ACHN (cell line): Measurements from ENCODE around the gene TRMU.

Source experiments
- DNase-seq: peaks from one replicate; pipeline ENCODE4 v3.0.0-alpha.2; 2015
- in situ Hi-C: cut with HindIII; loops from 2 replicates; pipeline ENCODE4 v1.10.0; 2017; ENCODE audit warnings: low sequenced_read_pairs, low pct_ligation_motif_present, low pct_unique_long_range_greater_than_20kb

Gene TRMU

DNA sequence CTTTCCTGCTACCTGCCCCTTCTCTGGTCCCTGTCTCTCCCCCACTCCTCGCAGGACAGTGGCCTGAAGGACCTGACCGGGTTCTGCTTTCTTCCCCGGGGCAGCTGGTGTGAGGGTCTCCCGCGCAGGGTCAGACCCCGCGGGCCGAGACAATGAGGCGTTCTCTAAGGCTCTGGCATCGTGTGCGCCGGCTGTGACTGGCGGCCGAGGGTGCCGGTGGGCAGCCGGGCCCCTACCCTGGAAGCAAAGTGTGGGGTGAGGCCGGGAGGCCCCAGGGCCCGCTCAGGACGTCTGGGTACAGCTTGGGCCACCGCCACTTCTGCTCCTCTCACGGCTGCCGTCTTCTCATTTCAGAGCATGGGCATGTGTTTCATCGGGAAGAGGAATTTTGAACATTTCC, 16.3 kb downstream of the TRMU start:
- no peak for DNase-seq
- in situ Hi-C loops = no loop called here

DNA sequence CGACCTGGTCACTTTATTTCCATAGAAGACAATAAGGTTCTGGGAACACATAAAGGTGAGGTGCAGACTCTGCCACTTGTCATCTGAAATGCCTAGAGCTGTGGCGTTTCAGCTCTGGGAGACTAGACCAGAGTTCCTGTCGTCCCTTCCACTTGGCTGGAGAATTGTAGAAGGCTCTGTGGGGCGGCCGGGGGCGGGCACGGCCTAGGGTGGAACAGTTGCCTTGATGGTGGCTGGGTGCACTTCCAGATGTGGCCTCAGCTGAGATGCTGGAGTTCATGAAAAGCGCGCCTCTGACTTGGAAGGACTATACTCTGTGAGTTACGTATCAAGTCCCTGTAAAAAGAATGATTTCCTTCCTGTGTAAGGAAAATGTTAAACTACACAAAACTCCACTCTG, 16.8 kb downstream of the TRMU start:
- in situ Hi-C loops = no loop called here

DNA sequence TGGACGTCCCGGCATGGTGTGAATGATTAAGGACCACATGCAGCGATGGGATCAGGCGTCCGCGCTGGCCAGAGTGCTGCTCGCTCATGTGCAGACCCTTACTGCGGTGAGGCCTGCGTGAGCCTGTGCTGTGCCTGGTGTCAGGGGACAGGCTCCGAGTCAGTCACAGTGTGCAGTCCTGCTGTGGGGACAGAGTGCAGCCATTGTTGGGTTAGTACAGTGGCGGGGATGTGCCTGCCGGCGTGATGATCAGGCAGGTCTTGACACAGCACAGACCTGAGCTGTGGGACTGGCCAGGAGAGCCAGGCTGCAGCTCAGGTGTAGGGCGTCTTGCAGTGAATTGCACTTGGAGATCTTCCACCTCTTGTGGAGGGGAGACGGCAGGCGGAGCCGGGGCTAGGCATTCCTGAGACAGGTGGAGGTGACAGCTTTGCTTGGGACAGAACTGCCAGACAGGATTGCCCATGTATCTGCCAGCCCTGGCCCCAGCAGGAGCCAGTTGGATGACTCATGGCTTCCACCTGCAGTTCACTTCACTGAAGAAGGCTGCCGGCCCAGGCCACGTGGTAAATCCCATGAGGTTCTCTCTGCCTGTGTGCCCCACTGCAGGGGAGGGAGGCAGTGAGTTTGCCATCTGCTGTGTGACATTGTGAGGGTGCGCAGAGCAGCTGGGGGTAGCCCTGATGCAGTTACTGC, 17.3 kb downstream of the TRMU start:
- in situ Hi-C loops = no loop called here
- DNase-seq = peak; percentile 78

More for the DNA sequence above, 16.8 kb downstream of the TRMU start:
- DNase-seq = no peak

DNA sequence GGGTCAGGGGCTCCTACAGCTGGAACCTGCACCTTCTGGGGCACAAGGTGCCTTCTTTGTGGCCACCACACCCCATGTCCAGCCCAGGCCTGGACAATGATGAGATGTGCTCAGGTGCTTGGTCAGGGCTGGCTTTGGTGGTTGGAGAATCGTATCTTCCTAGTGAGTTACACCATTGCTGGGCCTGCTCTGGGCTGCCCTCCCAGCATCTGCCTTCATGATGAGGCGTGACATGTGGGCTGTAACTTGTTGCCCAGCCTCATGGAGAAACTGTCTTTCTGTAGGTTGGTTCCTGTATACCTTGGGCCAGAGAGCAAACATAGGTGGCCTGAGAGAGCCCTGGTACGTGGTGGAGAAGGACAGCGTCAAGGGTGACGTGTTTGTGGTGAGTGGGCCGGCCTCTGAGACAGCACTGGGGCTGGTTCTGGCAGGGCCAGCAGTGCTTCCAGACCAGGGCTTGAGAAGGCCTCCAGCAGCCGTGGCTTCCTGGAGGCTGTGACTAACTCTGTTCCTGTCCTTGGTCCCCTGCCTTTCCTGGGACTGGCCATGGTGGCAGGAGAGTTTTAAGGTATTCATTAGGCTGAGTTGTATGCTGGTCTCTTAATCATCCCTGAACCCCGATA, 18.1 kb downstream of the TRMU start:
- in situ Hi-C loops = no loop called here
- DNase-seq = no peak

DNA sequence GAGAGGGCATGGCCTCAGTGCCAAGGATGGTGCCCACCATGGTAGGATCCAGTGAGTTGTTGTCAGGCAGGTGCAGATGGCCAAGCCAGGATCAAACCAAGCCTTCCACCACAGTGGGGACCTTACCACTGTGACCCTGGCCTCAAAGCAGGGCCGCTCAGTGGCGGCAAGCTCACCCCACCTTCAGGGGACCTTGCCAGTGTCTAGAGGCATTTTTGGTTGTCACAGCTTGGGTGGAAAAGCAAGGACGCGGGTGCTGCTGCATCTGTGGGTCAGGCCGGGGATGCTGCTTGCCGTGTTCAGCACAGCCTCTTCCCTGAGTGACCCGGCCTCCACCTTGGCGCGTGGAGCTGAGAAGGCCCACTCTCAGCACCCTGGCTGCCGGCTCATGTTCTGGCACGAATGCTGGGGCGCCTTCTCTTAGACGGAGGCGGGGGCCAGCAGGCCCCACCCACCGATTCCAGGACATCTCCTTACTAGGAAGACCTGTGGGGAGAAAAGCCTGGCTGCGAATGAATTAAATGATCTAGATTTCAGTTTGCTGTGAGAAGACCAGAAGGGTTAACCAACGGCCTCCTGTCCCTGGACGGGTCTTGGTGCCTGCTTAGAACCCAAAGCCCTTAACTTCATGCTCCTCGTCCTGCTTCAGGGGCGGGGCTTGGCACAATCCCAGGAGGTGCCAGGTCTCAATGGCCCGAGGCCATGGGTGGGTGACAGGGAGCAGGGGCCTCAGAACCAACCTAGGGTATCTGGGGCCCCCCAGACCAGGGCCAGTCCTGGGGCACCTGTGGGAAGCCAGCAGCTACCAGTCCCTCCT, 18.9 kb downstream of the TRMU start:
- in situ Hi-C loops = no loop called here

DNA sequence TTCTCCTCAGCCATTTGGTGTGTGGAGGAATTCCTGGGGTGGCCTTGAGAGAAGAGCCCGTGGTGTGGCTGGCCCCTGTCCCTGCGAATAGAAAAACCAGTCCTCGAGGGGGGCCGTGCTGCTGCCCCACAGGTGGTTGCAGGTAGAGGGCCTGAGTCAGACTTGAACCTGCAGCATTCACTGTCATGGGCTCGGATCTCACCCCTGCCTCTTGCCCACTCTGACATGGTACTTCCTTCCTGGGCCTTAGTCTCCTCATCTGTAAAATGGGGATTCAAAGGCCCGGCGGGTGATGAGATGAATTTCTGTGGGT, 19.4 kb downstream of the TRMU start:
- DNase-seq = no peak
- in situ Hi-C loops = no loop called here

More for the DNA sequence above, 18.9 kb downstream of the TRMU start:
- no peak for DNase-seq

DNA sequence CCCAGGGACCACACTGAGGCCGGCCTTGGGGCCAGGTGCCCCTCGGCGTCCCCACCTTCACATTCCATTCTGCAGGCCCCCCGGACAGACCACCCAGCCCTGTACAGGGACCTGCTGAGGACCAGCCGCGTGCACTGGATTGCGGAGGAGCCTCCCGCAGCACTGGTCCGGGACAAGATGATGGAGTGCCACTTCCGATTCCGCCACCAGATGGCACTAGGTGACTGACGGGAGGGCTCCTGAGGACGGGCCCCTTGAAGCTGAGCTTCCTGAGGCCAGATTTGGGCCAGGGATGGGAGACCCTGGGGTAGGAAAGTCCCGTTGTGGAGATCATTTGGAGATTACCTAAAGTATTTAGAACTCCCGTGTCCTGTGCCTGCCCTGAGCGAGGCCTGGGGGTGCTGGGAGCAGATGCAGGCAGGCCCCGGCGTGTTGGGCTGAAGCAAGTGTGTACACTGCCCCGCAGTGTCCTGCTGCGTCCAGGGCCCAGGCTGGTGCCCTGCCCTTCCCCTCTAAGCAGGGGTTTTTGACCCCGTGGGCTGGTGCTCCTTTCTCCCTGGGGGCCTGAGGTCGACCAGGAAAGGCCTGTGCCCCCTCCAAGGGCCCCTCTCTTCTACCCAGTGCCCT, 20.0 kb downstream of the TRMU start:
- in situ Hi-C loops = no loop called here
- peak; percentile 67 for DNase-seq

DNA sequence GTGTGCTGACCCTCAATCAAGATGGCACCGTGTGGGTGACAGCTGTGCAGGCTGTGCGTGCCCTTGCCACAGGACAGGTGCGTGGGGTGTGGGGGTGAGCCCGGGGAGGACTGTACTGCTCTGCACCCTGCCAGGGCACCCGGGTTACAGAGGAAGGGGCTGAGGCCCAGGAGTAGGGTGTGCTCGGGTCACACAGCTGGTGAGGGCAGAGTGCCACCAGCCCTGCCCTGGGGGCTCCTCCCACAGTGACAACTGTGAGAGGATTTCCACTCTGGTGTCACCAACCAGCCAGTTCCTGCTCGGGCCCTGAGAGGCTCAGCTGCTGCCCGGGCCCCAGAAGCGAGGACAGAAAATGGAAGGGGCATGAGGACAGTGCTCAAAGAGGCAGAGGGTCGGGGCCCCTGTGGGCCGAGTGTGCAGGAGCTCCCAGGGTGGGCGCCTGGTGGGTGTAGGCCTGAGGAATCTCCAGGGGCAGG, 20.5 kb downstream of the TRMU start:
- DNase-seq = no peak
- in situ Hi-C loops = no loop called here

DNA sequence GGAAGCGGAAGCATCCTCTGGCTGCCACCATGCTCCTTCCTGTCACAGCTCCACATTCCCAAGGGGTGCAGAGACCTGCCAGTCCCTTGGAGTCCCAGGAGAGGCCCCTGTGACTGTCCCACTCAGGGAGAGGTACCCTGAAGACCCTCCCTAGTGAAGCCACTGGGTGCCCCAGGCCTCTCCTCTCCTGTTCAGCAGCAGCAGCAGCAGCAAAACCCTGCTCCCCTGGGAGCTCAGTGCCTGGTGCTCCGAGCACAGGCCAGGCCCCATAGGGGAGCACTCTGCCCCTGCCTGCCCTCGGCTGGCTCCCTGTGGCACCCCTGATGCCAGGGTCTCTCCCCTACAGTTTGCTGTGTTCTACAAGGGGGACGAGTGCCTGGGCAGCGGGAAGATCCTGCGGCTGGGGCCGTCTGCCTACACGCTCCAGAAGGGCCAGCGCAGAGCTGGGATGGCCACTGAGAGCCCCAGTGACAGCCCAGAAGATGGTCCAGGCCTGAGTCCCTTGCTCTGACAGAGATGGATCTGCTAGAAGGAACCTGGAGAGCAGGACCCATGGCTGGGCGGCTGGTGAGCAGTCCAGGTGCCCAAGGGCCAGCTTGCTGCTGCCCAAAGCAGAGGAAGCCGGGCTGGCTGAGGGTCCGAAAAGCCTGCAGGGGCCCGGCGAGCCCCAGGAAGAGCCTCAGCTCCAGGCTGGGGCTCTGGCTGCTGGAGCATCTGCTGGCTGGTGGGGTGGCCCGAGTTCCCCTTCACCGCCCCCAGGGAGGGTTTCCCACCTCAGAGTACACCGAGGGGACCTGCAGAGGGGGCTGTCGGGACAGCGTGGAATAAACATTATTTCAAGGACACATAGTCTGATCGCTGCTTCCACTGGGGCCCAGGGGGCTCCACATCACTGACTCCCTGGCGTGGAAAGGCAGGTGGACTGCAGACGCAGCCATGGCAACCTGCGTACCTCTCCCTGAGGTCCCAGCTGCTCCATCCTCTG, 21.3 kb downstream of the TRMU start:
- DNase-seq = no peak
- in situ Hi-C loops = no loop called here

DNA sequence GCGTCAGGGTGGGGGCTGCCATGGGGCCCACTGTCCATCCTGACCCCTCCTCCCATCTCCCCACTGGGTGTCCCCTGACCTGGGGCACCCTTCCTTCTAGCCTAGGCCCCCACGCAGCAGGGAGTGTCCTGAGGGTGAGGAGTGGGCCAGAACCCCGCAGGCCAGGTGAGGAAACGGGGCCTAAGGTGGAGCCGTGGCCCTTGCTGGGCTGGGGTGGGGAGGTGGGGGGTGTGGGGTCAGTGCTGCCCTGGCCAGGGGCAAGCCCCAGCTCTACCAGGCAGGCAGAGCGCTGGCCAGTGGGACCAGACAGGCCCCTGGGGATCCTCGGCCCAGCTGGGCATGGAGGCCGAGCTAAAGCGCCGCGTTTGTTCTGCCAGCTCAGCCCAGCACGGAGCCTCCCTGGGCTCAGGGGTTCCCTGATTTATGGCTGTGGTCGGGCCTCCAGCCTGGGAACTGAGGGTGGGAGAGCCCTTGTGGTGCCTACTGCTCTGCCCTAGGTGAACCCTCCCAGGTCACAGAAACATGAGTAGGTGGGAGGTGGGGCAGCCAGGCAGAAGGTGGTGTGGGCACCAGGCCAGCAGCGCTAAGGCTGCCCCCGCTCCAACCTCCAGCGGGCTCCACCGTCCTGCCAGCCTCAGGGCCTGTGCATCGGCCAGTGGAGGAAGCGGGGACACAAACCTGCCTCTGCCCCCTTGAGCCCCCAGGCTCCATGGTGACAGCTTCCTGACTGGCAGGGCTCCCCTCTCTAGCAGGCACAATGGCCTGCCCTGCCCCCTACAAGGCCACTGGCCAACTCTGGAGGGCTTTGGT, 22.4 kb downstream of the TRMU start:
- no peak for DNase-seq
- in situ Hi-C loops = no loop called here

DNA sequence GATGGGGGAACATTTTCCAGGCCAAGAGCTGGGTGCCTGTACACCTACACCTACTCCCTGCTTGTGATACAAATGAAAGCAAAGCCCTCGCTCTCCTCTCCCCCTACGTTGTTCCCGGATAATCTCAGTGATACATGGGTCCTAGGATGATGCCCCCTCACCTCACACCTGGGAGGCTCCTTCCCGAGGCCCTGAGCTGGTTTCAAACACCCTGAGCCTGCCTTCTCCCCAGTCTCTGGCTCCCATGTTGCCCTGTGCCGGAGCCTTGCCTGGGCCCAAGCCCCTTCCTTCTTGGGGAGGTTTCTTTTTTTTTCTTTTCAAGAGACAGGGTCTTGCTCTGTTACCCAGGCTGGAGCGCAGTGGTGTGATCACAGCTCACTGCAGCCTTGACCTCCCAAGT, 23.3 kb downstream of the TRMU start:
- in situ Hi-C loops = no loop called here
- DNase-seq = no peak

DNA sequence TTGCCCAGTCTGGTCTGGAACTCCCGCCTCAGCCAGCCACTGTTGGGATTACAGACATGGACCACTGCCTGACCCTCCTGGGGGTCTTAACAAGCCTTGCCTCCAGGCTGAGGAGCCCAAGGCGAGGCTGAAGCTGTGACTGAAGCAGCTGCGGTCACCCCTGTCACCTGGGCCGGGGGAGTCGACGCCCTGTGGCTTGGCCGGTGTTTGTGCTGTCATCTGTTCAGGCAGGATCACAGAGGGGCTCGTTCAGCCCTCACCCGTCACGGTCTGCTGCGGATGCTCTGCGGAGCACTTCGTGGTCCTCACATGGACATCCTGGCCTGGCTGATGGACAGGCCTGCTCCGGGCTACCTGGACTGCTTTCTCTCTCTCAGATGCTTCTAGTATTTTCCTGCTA, 23.8 kb downstream of the TRMU start:
- in situ Hi-C loops = no loop called here

DNA sequence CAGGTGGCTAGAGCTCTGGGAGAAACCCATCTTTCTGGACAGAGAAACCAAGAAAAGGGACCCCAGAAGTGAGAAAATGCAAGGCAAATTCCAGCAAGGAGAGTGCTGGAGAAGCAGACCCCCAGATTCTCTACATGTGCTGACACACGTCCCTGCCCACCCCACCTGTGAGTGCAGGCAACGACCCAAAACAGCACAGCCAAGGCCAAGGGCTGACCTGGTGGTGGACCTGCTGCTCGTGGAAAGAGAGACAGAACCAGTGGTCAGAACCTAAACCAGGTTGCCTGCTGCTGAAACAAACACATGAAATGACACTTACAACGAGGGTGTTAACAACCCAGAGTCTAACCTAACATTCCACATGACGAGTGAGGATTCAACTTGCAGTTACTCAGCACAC, 24.6 kb downstream of the TRMU start:
- DNase-seq = no peak
- in situ Hi-C loops = no loop called here

More for the DNA sequence above, 23.8 kb downstream of the TRMU start:
- no peak for DNase-seq

DNA sequence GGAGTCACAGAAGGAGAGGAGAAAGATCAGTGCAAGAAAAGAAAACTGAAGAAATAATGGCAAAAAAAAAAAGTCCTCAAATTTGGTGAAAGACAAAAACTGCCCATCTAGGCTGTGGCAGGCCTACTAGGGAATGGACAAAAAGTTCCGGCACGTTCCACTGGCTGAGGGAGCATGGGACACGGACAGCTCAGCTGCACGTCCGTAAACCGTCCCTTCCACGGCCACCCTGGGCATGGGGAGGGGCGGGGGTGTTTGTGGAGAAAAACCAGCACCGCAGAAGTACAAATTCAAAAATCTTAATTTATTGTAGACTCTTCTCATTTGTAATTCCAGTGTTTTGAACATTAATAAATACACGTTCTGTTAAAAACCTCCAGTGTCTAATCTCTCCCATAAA, 25.4 kb downstream of the TRMU start:
- in situ Hi-C loops = no loop called here
- no peak for DNase-seq

DNA sequence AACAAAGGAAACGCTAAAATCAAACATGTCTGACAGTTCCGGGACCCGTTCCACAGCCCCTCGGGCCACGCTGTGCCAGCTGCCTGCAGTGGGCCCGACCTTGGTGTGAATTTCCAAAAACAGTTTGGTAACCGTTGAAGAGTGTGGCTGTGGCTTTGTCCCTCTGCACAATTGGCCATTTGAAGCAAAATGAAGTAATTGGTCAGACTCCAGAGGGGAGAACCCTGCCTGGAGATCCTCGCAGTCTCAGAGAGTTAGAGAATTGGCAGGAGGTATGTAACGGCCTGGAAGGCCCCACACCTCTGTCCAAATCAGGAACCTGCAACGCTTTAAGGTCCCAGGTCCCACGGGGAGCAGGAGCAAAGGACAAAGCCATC, 26.3 kb downstream of the TRMU start:
- in situ Hi-C loops = no loop called here
- no peak for DNase-seq

DNA sequence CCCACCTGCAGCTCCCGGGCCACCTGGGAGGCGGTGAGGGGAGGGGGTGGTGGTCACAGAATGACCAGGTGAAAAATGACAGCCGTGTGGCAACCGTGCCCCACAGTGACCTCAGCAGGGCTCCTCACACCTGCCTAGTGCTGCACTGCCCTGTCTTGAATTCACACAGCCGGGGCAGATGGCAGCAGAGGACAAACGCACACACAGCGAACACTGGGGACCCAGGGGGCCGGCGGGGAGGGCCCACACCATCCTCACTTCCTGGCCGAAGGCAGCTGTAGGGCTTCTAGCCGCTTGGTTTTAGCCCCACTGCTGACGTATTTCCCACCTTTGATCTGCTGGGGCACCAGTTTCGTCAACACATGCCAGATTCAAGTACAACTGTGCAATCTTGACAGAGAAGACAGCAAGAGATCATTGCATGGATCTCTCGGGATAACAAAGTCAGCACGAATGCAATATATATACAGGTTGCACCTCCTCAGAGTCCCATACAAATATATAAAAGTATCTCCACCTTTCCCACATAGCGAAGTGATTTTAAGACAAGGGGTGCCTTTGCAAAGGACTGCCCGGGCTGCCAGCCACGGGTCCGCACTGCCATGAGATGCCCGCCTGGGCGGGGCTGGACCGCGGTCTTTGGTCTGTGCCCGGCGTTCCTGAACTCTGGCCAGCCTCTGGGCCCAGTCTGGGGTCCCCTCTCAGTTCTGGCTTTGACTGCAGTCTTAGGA, 26.9 kb downstream of the TRMU start:
- DNase-seq = no peak
- in situ Hi-C loops = no loop called here

DNA sequence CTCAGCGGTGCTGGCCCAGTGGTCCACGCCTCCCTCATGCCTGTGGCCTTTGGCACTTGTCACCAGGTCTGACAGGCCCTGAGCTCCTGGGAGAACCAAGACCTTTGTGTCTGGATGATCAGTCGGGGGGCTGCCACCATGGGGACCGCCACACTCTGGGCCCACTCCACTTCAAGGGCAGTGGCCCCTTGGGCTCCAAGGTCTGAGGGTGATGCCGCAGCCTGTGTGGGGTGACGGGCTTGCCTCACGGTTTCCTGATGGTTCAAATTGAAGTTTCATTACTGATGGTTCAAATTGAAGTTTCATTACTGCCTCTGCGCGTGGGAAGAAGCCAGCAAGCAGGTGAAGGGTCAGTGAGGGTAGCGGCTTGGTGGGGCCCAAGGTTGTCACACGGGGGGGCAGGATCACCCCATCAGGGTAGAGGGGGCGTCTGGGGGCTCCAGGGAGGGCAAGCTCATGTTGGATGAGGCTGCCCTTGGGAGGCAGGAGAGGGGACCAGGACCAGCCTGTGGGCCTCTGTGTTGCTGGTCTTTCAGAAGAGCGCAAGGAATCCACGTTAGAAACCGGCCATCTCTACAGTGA, 27.5 kb downstream of the TRMU start:
- DNase-seq = no peak
- in situ Hi-C loops = no loop called here
